IMR-90 (cell line): ENCODE data around the gene PAK6. TPM values are rescaled to one million over a fixed set of nuclear protein-coding genes. Genes with fewer than 3 reads are reported as not detected.

ENCODE experiments used
- ATAC-seq: fragments of 200-7000 bp; cut with Tn5 transposase; 2 replicates; pipeline ENCODE4 v1.9.1; 2020; ENCODE audit warnings: low read depth, mild to moderate bottlenecking, moderate library complexity
- BruUV-seq: library from RNA; stranded (reverse); fragments of 400-500 nt; replicated peaks from 2 replicates; lab custom pipeline; 2021; lab: Mats Ljungman, UMichigan
- CTCF ChIA-PET: fragments of 300-600 bp; formaldehyde crosslinking; extraction: SDS; loops from one replicate; lab custom pipeline; 2021; ENCODE audit warnings: antibody characterized with exemption; lab: Yijun Ruan, JAX
- POLR2A ChIA-PET: fragments of 300-600 bp; sonication (Branson Sonifier 250); formaldehyde crosslinking; loops from one replicate; lab custom pipeline; 2022; ENCODE audit warnings: antibody characterized with exemption; ENCODE audit not compliant: unreplicated experiment; lab: Charles Lee
- DNase-seq: peaks from one replicate; pipeline ENCODE4 v3.0.0; 2013
- H2AFZ ChIP-seq: replicated peaks from 2 replicates; pipeline ENCODE3; 2013; ENCODE audit warnings: low read length, mild to moderate bottlenecking; ENCODE audit not compliant: poor library complexity
- H2AK5ac ChIP-seq: 2 replicates; pipeline ENCODE4 v1.6.1; 2013; ENCODE audit warnings: low read depth, low read length, inconsistent platforms
- H2AK9ac ChIP-seq: replicated peaks from 2 replicates; pipeline ENCODE3; 2013; ENCODE audit warnings: mild to moderate bottlenecking, low read depth, low read length, moderate library complexity; ENCODE audit not compliant: poor library complexity
- H2BK120ac ChIP-seq: 2 replicates; pipeline ENCODE4 v1.6.1; 2013; ENCODE audit warnings: low read depth, low read length, inconsistent platforms
- H2BK15ac ChIP-seq: 3 replicates; pipeline ENCODE4 v1.6.1; 2013; ENCODE audit warnings: low read depth, low read length, inconsistent platforms
- H2BK20ac ChIP-seq: 2 replicates; pipeline ENCODE4 v1.6.1; 2013; ENCODE audit warnings: low read depth, mild to moderate bottlenecking, inconsistent platforms, low read length, moderate library complexity
- H2BK5ac ChIP-seq: 2 replicates; pipeline ENCODE4 v1.6.1; 2013; ENCODE audit warnings: mild to moderate bottlenecking, low read depth, low read length, inconsistent platforms; ENCODE audit not compliant: poor library complexity, severe bottlenecking
- H3K14ac ChIP-seq: replicated peaks from 2 replicates; pipeline ENCODE4 v1.6.1; 2013; ENCODE audit warnings: low read depth, low read length, inconsistent platforms
- H3K18ac ChIP-seq: 2 replicates; pipeline ENCODE4 v1.6.1; 2013; ENCODE audit warnings: low read depth, low read length, control low read depth
- H3K23ac ChIP-seq: 2 replicates; pipeline ENCODE4 v1.6.1; 2013; ENCODE audit warnings: low read depth, low read length, inconsistent platforms
- H3K27ac ChIP-seq: 2 replicates; pipeline ENCODE4 v1.5.1; 2013; ENCODE audit warnings: mild to moderate bottlenecking, control low read depth, low read length; ENCODE audit not compliant: insufficient read depth
- H3K27me3 ChIP-seq: 2 replicates; pipeline ENCODE4 v1.6.1; 2013; ENCODE audit warnings: low read length; ENCODE audit not compliant: control insufficient read depth, insufficient read depth
- H3K36me3 ChIP-seq: 2 replicates; pipeline ENCODE4 v1.6.1; 2013; ENCODE audit warnings: low read length, mixed read lengths; ENCODE audit not compliant: control insufficient read depth, insufficient read depth
- H3K4ac ChIP-seq: 2 replicates; pipeline ENCODE4 v1.6.1; 2013; ENCODE audit warnings: low read depth, low read length, inconsistent platforms
- H3K4me1 ChIP-seq: 2 replicates; pipeline ENCODE4 v1.6.1; 2013; ENCODE audit warnings: low read length, mixed read lengths; ENCODE audit not compliant: control insufficient read depth, insufficient read depth
- H3K4me2 ChIP-seq: 2 replicates; pipeline ENCODE4 v1.6.1; 2013; ENCODE audit warnings: low read depth, mild to moderate bottlenecking, control low read depth, low read length, moderate library complexity
- H3K4me3 ChIP-seq: 2 replicates; pipeline ENCODE4 v1.5.1; 2013; ENCODE audit warnings: low read depth, mild to moderate bottlenecking, control low read depth, low read length, moderate library complexity; ENCODE audit not compliant: insufficient read depth
- H3K56ac ChIP-seq: 2 replicates; pipeline ENCODE4 v1.6.1; 2013; ENCODE audit warnings: low read length, inconsistent platforms; ENCODE audit not compliant: insufficient read depth; ENCODE audit errors: extremely low read depth
- H3K79me1 ChIP-seq, 2 experiments: 2 replicates each; pipeline ENCODE4 v1.6.1; 2013; ENCODE audit warnings: low read length in 2 of 2, inconsistent platforms in 1 of 2, low read depth in 1 of 2
- H3K9ac ChIP-seq: 2 replicates; pipeline ENCODE4 v1.6.1; 2013; ENCODE audit warnings: low read depth, low read length, control low read depth
- H3K9me1 ChIP-seq: 2 replicates; pipeline ENCODE4 v1.6.1; 2013; ENCODE audit warnings: low read length, inconsistent platforms; ENCODE audit not compliant: insufficient read depth
- H3K9me3 ChIP-seq: 2 replicates; pipeline ENCODE4 v1.6.1; 2013; ENCODE audit warnings: low read length; ENCODE audit not compliant: control insufficient read depth, insufficient read depth
- H4K20me1 ChIP-seq: 2 replicates; pipeline ENCODE4 v1.6.1; 2013; ENCODE audit warnings: low read length, inconsistent platforms; ENCODE audit not compliant: insufficient read depth
- H4K5ac ChIP-seq: 2 replicates; pipeline ENCODE4 v1.6.1; 2013; ENCODE audit warnings: mild to moderate bottlenecking, low read depth, low read length, control low read depth
- H4K8ac ChIP-seq, 2 experiments: 2 replicates each; pipeline ENCODE4 v1.6.1; 2013; ENCODE audit warnings: low read depth in 2 of 2, low read length in 2 of 2, control low read depth in 1 of 2, inconsistent platforms in 1 of 2
- H4K91ac ChIP-seq: 2 replicates; pipeline ENCODE4 v1.6.1; 2013; ENCODE audit warnings: low read depth, low read length, inconsistent platforms; ENCODE audit not compliant: insufficient read depth
- BHLHE40 ChIP-seq: fragments of 150-350 bp; IDR thresholded peaks from 2 replicates; pipeline ENCODE4 v1.6.1; 2016; ENCODE audit warnings: mild to moderate bottlenecking, low read depth, low read length
- CEBPB ChIP-seq: IDR thresholded peaks from 2 replicates; pipeline ENCODE4 v1.6.1; 2012; ENCODE audit warnings: low read depth, low read length, improper control_type of control experiment
- FOS ChIP-seq: fragments of 150-350 bp; IDR thresholded peaks from 2 replicates; pipeline ENCODE4 v1.6.1; 2016; ENCODE audit warnings: low read depth, low read length
- MAFK ChIP-seq: IDR thresholded peaks from 2 replicates; pipeline ENCODE4 v1.6.1; 2012; ENCODE audit warnings: low read depth, low read length, improper control_type of control experiment
- MAZ ChIP-seq: IDR thresholded peaks from 2 replicates; pipeline ENCODE4 v1.6.1; 2012; ENCODE audit warnings: low read depth, mild to moderate bottlenecking, low read length, improper control_type of control experiment, moderate library complexity, borderline replicate concordance
- MXI1 ChIP-seq: IDR thresholded peaks from 2 replicates; pipeline ENCODE4 v1.6.1; 2012; ENCODE audit warnings: low read depth, mild to moderate bottlenecking, low read length, moderate library complexity, borderline replicate concordance
- NFE2L2 ChIP-seq: fragments of 150-350 bp; IDR thresholded peaks from 2 replicates; pipeline ENCODE4 v1.6.1; 2016; ENCODE audit warnings: low read depth, mild to moderate bottlenecking, low read length
- POLR2A ChIP-seq: IDR thresholded peaks from 2 replicates; pipeline ENCODE4 v1.6.1; 2012; ENCODE audit warnings: mild to moderate bottlenecking, low read depth, low read length
- RAD21 ChIP-seq: IDR thresholded peaks from 2 replicates; pipeline ENCODE4 v1.6.1; 2012; ENCODE audit warnings: low read length, improper control_type of control experiment
- RFX5 ChIP-seq: IDR thresholded peaks from 2 replicates; pipeline ENCODE4 v1.8.0; 2012; ENCODE audit warnings: low read depth, mild to moderate bottlenecking, low read length, moderate library complexity
- SMC3 ChIP-seq: fragments of 150-350 bp; IDR thresholded peaks from 2 replicates; pipeline ENCODE4 v1.6.1; 2016; ENCODE audit warnings: low read depth, mild to moderate bottlenecking, antibody characterized with exemption, low read length, moderate library complexity
- WGBS, 2 experiments: methylation state at CpG; one replicate each; pipeline versions ENCODE4 v1.1.5 to v1.1.7; 2013; ENCODE audit warnings: missing lambda C conversion rate in 2 of 2; ENCODE audit not compliant: insufficient read length in 1 of 2; ENCODE audit errors: extremely low coverage in 2 of 2; 5-methylcytosine and 5-hydroxymethylcytosine counted together
- dilution Hi-C: fragments of 300-500 bp; cut with HindIII; formaldehyde crosslinking; loops from one replicate; pipeline ENCODE4 v1.14.3; 2018; ENCODE audit warnings: low sequenced_read_pairs; ENCODE audit not compliant: unreplicated experiment
- in situ Hi-C: fragments of 300-500 bp; cut with MboI; formaldehyde crosslinking; loops from 3 replicates; pipeline ENCODE4 v1.14.3; 2019; ENCODE audit warnings: low sequenced_read_pairs, inconsistent platforms, mixed read lengths
- intact Hi-C: fragments of 100-400 bp; cut with micrococcal nuclease; formaldehyde crosslinking; loops from 2 replicates; pipeline ENCODE4 v1.10.0; 2022
- polyA plus RNA-seq, 3 experiments: library from polyadenylated mRNA; depleted of rRNA; stranded (reverse); fragments of >200 nt; gene quantifications; 2 replicates each; pipeline ENCODE4 v1.2.3, GENCODE V29; 2012; ENCODE audit warnings: low replicate concordance in 1 of 3
- total RNA-seq: library from RNA; depleted of rRNA; stranded (reverse); fragments of >200 nt; gene quantifications from 2 replicates; pipeline ENCODE4 v1.2.3, GENCODE V29; 2012
- TF ChIP-seq, protein P1 (sequence below): fragments of 150-350 bp; IDR thresholded peaks from 2 replicates; pipeline ENCODE4 v1.6.1; 2016; ENCODE audit warnings: low read depth, mild to moderate bottlenecking, low read length, moderate library complexity, borderline replicate concordance
- TF ChIP-seq, protein P2 (sequence below): conservative IDR thresholded peaks from 2 replicates; pipeline ENCODE4 v1.5.1; 2012; ENCODE audit warnings: mild to moderate bottlenecking, low read depth, low read length, improper control_type of control experiment

The PAK6 gene
- total and polyA plus RNA-seq, 2 of the 4 experiments (the other 2 are of a cell fraction), result 0.21 TPM; not detected in 1

DNA sequence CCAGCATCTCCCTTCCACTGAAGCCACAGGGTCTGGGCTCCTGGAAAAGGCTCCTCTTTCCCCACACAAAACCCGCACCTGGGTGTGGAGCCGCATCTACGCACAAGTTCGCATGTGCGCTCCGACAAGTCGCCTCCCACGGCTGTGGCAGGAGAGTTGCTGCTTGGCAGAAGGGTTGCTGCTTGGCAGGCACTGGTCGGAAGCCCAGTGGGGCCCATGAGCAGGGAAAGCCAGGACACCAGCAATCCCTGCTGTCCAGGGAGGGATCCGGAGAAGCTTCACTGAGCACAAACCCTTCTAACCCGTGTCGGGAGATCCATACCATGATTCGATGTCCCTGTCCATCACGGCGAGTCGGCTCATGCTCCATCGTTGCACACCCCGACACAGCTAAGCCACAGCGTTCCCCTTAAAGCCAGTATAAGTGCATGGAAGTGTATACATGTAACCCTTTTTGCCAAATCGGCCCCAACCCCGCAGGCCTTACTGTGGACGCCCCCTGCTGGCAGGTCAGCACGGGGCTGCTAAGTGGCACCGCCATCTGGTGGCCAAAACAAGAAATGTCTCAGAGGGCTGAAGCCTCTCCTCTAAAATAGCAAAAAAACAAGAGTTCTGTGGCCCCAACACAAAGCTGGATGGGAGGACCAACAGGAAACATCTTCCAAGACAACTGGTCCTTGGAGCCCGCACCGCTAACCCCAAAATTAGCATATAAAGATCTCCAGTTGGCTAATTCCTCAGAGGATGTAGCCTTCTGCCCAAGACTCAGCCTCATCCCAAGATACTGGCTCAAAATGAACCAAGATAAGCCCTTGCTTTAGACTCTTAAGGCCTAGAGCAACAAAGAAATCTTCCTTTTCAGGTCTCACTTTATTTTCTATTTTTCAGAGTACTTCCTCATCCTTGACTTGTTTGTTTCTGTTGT lies 35.7 kb downstream of the PAK6 start:
- Histone ChIP-seq H3K4me2 (no peak overlapping the region), H2BK15ac (no peak overlapping the region), H4K8ac (no peak overlapping the region; a peak in 1 of 4 replicates), H3K27me3 (peaks cover 21% of the 10 kb centered on the region), H3K4me3 (no peak overlapping the region), H4K91ac (no peak overlapping the region), H3K4ac (no peak overlapping the region), H2BK20ac (no peak overlapping the region), H2AK5ac (peak overlapping the region; percentile 75; the same call in 1 of the 2 replicates), H3K27ac (no peak overlapping the region), H4K20me1 (no peaks in the 10 kb centered on the region), H3K79me1 (no peaks in the 10 kb centered on the region), H2BK120ac (no peak overlapping the region), H2BK5ac (no peak overlapping the region), H3K36me3 (no peaks in the 10 kb centered on the region), H3K9me1 (no peaks in the 10 kb centered on the region), H3K9ac (no peak overlapping the region), H3K18ac (no peak overlapping the region), H4K5ac (no peak overlapping the region), H2AK9ac (peak overlapping the region; percentile 92), H3K9me3 (no peaks in the 10 kb centered on the region), H2AFZ (peak overlapping the region; percentile 76), H3K14ac (no peak overlapping the region), H3K56ac (no peak overlapping the region), H3K4me1 (no peaks in the 10 kb centered on the region), H3K23ac (no peak overlapping the region)
- BruUV-seq, result no TSS peak
- DNase-seq, result peak; percentile 78
- in situ Hi-C loops (loop anchor here (5.0 kb wide), 3 partner anchors 57 to 227 kb away; no protein-coding TSS in a partner anchor), intact Hi-C loops (loop anchor here (1.0 to 5.0 kb wide), 3 partner anchors 57 to 229 kb away; partner anchors contain the start of gene BMF), dilution Hi-C loops (no loop called here)
- CTCF ChIA-PET, result interaction anchor here (0.6 to 6.0 kb wide), 24 partner anchors 14 to 913 kb away, joined by 3 to 81 read pairs (median 4); partner anchors contain the start of genes PAK6 and PLCB2
- peak; percentile 86 for ATAC-seq
- TF ChIP-seq MAFK, result peak; percentile 14; the same call in 1 of the 2 replicates
- no peak for TF ChIP-seq NFE2L2
- no peak for TF ChIP-seq RFX5
- TF ChIP-seq, protein P1, sequence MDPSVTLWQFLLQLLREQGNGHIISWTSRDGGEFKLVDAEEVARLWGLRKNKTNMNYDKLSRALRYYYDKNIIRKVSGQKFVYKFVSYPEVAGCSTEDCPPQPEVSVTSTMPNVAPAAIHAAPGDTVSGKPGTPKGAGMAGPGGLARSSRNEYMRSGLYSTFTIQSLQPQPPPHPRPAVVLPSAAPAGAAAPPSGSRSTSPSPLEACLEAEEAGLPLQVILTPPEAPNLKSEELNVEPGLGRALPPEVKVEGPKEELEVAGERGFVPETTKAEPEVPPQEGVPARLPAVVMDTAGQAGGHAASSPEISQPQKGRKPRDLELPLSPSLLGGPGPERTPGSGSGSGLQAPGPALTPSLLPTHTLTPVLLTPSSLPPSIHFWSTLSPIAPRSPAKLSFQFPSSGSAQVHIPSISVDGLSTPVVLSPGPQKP, result no peak
- TF ChIP-seq CEBPB, result no peak
- TF ChIP-seq POLR2A, result no peak
- TF ChIP-seq BHLHE40, result no peak
- peak; percentile 98 for TF ChIP-seq RAD21
- TF ChIP-seq FOS, result no peak
- peak; percentile 89 for TF ChIP-seq MAZ
- TF ChIP-seq, protein P2, sequence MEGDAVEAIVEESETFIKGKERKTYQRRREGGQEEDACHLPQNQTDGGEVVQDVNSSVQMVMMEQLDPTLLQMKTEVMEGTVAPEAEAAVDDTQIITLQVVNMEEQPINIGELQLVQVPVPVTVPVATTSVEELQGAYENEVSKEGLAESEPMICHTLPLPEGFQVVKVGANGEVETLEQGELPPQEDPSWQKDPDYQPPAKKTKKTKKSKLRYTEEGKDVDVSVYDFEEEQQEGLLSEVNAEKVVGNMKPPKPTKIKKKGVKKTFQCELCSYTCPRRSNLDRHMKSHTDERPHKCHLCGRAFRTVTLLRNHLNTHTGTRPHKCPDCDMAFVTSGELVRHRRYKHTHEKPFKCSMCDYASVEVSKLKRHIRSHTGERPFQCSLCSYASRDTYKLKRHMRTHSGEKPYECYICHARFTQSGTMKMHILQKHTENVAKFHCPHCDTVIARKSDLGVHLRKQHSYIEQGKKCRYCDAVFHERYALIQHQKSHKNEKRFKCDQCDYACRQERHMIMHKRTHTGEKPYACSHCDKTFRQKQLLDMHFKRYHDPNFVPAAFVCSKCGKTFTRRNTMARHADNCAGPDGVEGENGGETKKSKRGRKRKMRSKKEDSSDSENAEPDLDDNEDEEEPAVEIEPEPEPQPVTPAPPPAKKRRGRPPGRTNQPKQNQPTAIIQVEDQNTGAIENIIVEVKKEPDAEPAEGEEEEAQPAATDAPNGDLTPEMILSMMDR, result peak; percentile 100; the same call in 1 of the 2 replicates
- no peak for TF ChIP-seq MXI1
- peak; percentile 100 for TF ChIP-seq SMC3
- 75% methylated on average over 9 of the region's 26 CpGs; no CpG with 5 or more reads in 1 of the 2 experiments for WGBS, 2 experiments
- POLR2A ChIA-PET, result no interaction called here
